Measurements from ENCODE around the gene FGGY. TPM values are rescaled to one million over a fixed set of nuclear protein-coding genes. Genes with fewer than 3 reads are reported as not detected.

FGGY gene
- total and polyA plus RNA-seq, 2 donors (not counting 1 experiment from before 2014, with no cell fraction given) = 6.1 to 38.5 TPM

DNA sequence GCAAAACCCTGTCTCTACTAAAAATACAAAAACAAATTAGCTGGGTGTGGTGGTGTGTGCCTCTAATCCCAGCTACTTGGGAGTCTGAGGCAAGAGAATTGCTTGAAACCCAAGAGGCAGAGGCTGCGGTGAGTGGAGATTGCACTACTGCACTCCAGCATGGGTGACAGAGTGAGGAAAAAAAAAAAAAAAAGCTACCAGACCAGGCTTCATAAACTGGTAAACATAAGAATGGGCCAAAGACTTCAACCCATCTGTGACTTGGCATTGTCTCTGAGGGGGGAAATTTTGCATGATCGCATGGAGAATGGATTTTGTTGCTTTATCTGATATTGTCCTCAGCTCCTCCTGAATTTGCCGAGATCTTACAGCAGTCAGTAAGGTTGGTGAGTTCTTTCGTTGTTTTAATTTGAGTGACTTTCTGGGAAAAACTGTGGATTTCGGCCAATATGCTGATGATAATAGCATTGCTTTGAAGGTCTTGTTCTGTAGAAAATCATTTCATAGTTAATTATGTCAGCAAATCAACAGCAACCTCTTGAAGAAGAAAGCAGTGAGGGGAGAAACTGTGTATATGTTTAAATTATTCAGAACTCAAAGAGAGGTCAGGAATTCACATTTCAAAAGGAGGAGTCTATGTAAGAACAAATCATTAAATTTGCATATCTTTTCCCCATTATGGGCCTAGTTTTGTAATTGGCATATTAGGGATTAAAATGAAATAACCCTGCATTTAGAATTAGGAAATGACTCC is 13.1 kb downstream of the FGGY start:
- Histone ChIP-seq H3K9ac (ENCODE audit: low read length) (no peak overlapping the region), H3K9me3 (ENCODE audit: control extremely low read depth in 1 of 3, control insufficient read depth in 2 of 3, insufficient read depth in 1 of 3, low read length in 2 of 3) (peaks cover 0 to 9% (median 5%) of the 10 kb centered on the region in 3 donors), H4K20me1 (ENCODE audit: control insufficient read depth, insufficient read depth, low read length, poor library complexity, severe bottlenecking) (no peaks in the 10 kb centered on the region), H3K36me3 (replicated peaks in 1 of 2; ENCODE audit: control extremely low read depth in 1 of 2, control insufficient read depth in 1 of 2, extremely low read depth in 1 of 2, insufficient read depth in 2 of 2, low read length in 1 of 2) (peaks cover 2 to 3% of the 10 kb centered on the region in 2 experiments), H3K4me3 (ENCODE audit: control extremely low read depth in 1 of 5, extremely low read depth in 1 of 5, insufficient read depth in 1 of 5, low read depth in 2 of 5, low read length in 4 of 5) (no peak overlapping the region), H3K4me1 (ENCODE audit: control insufficient read depth in 2 of 2, insufficient read depth in 2 of 2, low read length in 2 of 2) (no peaks in the 10 kb centered on the region), H2AFZ (ENCODE audit: insufficient read depth, low read depth, low read length, poor library complexity, severe bottlenecking) (no peak overlapping the region), H3K27ac (ENCODE audit: low read length in 2 of 2) (no peak overlapping the region), H3K4me2 (replicated peaks; ENCODE audit: low read depth, low read length, poor library complexity, severe bottlenecking) (no peak overlapping the region), H3K27me3 (replicated peaks in 1 of 4; ENCODE audit: control extremely low read depth in 1 of 4, control insufficient read depth in 3 of 4, insufficient read depth in 4 of 4, low read length in 3 of 4) (no peaks in the 10 kb centered on the region), H3K79me2 (ENCODE audit: control insufficient read depth, insufficient read depth, low read length) (peaks cover 1% of the 10 kb centered on the region)
- CTCF ChIA-PET = no interaction called here
- TF ChIP-seq, protein P1, sequence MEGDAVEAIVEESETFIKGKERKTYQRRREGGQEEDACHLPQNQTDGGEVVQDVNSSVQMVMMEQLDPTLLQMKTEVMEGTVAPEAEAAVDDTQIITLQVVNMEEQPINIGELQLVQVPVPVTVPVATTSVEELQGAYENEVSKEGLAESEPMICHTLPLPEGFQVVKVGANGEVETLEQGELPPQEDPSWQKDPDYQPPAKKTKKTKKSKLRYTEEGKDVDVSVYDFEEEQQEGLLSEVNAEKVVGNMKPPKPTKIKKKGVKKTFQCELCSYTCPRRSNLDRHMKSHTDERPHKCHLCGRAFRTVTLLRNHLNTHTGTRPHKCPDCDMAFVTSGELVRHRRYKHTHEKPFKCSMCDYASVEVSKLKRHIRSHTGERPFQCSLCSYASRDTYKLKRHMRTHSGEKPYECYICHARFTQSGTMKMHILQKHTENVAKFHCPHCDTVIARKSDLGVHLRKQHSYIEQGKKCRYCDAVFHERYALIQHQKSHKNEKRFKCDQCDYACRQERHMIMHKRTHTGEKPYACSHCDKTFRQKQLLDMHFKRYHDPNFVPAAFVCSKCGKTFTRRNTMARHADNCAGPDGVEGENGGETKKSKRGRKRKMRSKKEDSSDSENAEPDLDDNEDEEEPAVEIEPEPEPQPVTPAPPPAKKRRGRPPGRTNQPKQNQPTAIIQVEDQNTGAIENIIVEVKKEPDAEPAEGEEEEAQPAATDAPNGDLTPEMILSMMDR (IDR thresholded peaks at IDR 0.05) = no peak
- TF ChIP-seq EZH2 (IDR thresholded peaks at IDR 0.05; ENCODE audit: borderline replicate concordance, insufficient read depth, low read depth, low read length, poor library complexity, severe bottlenecking) = no peak
- no peak for DNase-seq
- Mint-ChIP-seq H3K4me3 (no peak overlapping the region), H3K27ac (no peak overlapping the region), H3K4me1 (no peaks in the 10 kb centered on the region), H3K9me3 (ENCODE audit: insufficient read depth) (peaks cover 2% of the 10 kb centered on the region), H3K27me3 (no peaks in the 10 kb centered on the region)
- POLR2A ChIA-PET = no interaction called here
- WGBS (ENCODE audit: insufficient coverage) = 100% methylated on average over 4 of the region's 5 CpGs
- intact Hi-C loops (cut with micrococcal nuclease) = no loop called here
- no peak for ATAC-seq (ENCODE audit: low read depth)

GRCh38 chr1:59310549-59311250 is 13.8 kb downstream of the FGGY start:
- TF ChIP-seq, protein P1 (IDR thresholded peaks at IDR 0.05) = no peak
- no peak for TF ChIP-seq EZH2 (IDR thresholded peaks at IDR 0.05; ENCODE audit: borderline replicate concordance, insufficient read depth, low read depth, low read length, poor library complexity, severe bottlenecking)
- 97% methylated on average over 4 of the region's 5 CpGs for WGBS (ENCODE audit: insufficient coverage)
- ChIA-PET POLR2A (no interaction called here), CTCF (interaction anchor here (0.7 kb wide), 1 partner anchor 534 kb away, joined by 3 read pairs; no protein-coding TSS in a partner anchor)
- Histone ChIP-seq H3K79me2 (ENCODE audit: control insufficient read depth, insufficient read depth, low read length) (no peaks in the 10 kb centered on the region), H2AFZ (ENCODE audit: insufficient read depth, low read depth, low read length, poor library complexity, severe bottlenecking) (no peak overlapping the region), H3K9ac (ENCODE audit: low read length) (no peak overlapping the region), H4K20me1 (ENCODE audit: control insufficient read depth, insufficient read depth, low read length, poor library complexity, severe bottlenecking) (no peaks in the 10 kb centered on the region), H3K4me3 (ENCODE audit: control extremely low read depth in 1 of 5, extremely low read depth in 1 of 5, insufficient read depth in 1 of 5, low read depth in 2 of 5, low read length in 4 of 5) (no peak overlapping the region), H3K4me1 (ENCODE audit: control insufficient read depth in 2 of 2, insufficient read depth in 2 of 2, low read length in 2 of 2) (no peaks in the 10 kb centered on the region), H3K4me2 (replicated peaks; ENCODE audit: low read depth, low read length, poor library complexity, severe bottlenecking) (no peak overlapping the region), H3K36me3 (replicated peaks in 1 of 2; ENCODE audit: control extremely low read depth in 1 of 2, control insufficient read depth in 1 of 2, extremely low read depth in 1 of 2, insufficient read depth in 2 of 2, low read length in 1 of 2) (peaks cover under 1 to 3% of the 10 kb centered on the region in 2 experiments), H3K27ac (ENCODE audit: low read length in 2 of 2) (no peak overlapping the region), H3K27me3 (replicated peaks in 1 of 4; ENCODE audit: control extremely low read depth in 1 of 4, control insufficient read depth in 3 of 4, insufficient read depth in 4 of 4, low read length in 3 of 4) (no peaks in the 10 kb centered on the region), H3K9me3 (ENCODE audit: control extremely low read depth in 1 of 3, control insufficient read depth in 2 of 3, insufficient read depth in 1 of 3, low read length in 2 of 3) (peaks cover 0 to 3% (median 2%) of the 10 kb centered on the region in 3 donors)
- DNase-seq (no peak), ATAC-seq (ENCODE audit: low read depth) (no peak)
- Mint-ChIP-seq H3K9me3 (ENCODE audit: insufficient read depth) (peaks cover under 1% of the 10 kb centered on the region), H3K4me1 (peaks cover 2% of the 10 kb centered on the region), H3K4me3 (no peak overlapping the region), H3K27me3 (no peaks in the 10 kb centered on the region), H3K27ac (no peak overlapping the region)
- intact Hi-C loops (cut with micrococcal nuclease) = no loop called here
